Subcutaneous abdominal adipose tissue (tissue), 5 donors: Measurements from ENCODE around the gene ABCB8.

ENCODE experiments used
- H3K27ac ChIP-seq: one replicate; pipeline ENCODE4 v1.7.0; 2013; ENCODE audit warnings: low read depth, mild to moderate bottlenecking, inconsistent platforms, low read length, moderate library complexity
- H3K27me3 ChIP-seq, 5 donors: one replicate each; pipeline ENCODE4 v1.7.0; 2013; ENCODE audit warnings: low read length in 5 of 5, inconsistent platforms in 1 of 5; ENCODE audit not compliant: control insufficient read depth in 5 of 5, insufficient read depth in 4 of 5
- H3K36me3 ChIP-seq, 5 donors: one replicate each; pipeline ENCODE4 v1.7.0; 2013; ENCODE audit warnings: low read length in 5 of 5; ENCODE audit not compliant: control insufficient read depth in 5 of 5, insufficient read depth in 5 of 5
- H3K4me1 ChIP-seq, 5 donors: one replicate each; pipeline ENCODE4 v1.7.0; 2013; ENCODE audit warnings: low read length in 5 of 5, mild to moderate bottlenecking in 3 of 5, moderate library complexity in 1 of 5; ENCODE audit not compliant: control insufficient read depth in 5 of 5, insufficient read depth in 5 of 5
- H3K4me3 ChIP-seq, 5 donors: one replicate each; pipeline ENCODE4 v1.7.0; 2013; ENCODE audit warnings: low read length in 5 of 5, low read depth in 1 of 5
- H3K9ac ChIP-seq, 5 donors: one replicate each; pipeline ENCODE4 v1.7.0; 2013; ENCODE audit warnings: low read length in 5 of 5, mild to moderate bottlenecking in 4 of 5, moderate library complexity in 3 of 5
- H3K9me3 ChIP-seq, 5 donors: one replicate each; pipeline ENCODE4 v1.7.0; 2013; ENCODE audit warnings: low read length in 5 of 5; ENCODE audit not compliant: control insufficient read depth in 5 of 5
- donor health status: healthy.
- donor health status: healthy.
- donor health status: healthy.
- donor health status: healthy.
- donor health status: healthy.

The ABCB8 gene

DNA sequence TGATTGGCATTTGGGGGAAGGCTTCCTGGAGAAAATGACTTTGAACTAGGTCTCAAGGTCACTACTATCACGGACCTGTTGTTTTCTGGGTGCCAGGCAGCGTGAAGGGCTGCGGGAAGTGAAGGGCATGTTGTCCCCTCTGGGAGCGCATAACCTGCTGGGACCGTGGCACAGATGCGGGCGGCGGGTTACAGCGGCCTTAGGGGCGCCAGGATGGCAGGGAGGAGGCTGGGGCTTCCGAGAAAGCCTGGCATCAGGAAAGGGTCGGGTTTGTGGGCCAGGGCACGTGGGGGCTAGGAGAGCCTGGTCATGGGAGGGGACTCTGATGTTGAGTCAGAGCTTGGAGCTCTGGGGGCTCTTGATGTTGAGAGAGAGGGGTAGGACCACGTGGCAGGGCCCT lies 37.3 kb downstream of the ABCB8 start:
- Histone ChIP-seq H3K27me3 (no peaks in the 10 kb centered on the region), H3K9me3 (no peaks in the 10 kb centered on the region), H3K27ac (no peak overlapping the region), H3K4me3 (no peak overlapping the region), H3K4me1 (peaks cover 0 to 28% (median 26%) of the 10 kb centered on the region in 5 donors), H3K9ac (no peak overlapping the region), H3K36me3 (peaks cover 0 to 72% (median 57%) of the 10 kb centered on the region in 5 donors)

DNA sequence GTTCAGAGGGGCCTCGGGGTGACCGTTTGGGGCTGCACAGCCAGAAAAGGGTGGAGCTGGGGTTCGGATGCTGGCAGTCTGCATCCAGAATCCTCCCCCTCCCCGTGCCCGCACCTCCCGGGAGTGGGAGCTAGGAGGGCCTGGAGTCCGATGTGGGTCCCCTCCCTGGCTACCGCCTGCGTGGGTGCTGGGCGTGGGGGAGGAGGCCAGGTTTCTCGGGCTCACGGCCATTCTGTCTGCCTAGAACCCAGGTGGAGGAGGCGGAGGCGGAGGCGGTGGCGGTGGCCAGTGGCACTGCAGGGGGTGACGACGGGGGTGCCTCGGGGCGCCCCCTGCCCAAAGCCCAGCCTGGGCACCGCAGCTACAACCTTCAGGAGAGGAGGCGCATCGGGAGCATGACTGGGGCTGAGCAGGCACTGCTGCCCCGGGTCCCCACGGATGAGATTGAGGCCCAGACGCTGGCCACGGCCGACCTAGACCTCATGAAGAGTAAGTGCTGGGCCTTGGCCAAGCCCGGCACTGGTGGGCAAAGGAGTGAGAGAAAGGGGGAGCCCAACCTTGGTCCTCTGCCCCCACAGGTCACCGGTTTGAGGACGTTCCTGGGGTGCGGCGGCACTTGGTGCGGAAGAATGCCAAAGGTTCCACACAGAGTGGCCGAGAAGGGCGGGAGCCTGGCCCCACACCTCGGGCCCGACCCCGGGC lies 38.2 kb downstream of the ABCB8 start:
- H3K36me3 ChIP-seq, result peaks cover 0 to 81% (median 66%) of the 10 kb centered on the region in 5 donors
- H3K4me1 ChIP-seq, result peaks cover 0 to 19% (median 17%) of the 10 kb centered on the region in 5 donors
- H3K4me3 ChIP-seq, result no peak overlapping the region
- no peak overlapping the region for H3K9ac ChIP-seq
- no peaks in the 10 kb centered on the region for H3K27me3 ChIP-seq
- no peak overlapping the region for H3K27ac ChIP-seq
- H3K9me3 ChIP-seq, result no peaks in the 10 kb centered on the region

DNA sequence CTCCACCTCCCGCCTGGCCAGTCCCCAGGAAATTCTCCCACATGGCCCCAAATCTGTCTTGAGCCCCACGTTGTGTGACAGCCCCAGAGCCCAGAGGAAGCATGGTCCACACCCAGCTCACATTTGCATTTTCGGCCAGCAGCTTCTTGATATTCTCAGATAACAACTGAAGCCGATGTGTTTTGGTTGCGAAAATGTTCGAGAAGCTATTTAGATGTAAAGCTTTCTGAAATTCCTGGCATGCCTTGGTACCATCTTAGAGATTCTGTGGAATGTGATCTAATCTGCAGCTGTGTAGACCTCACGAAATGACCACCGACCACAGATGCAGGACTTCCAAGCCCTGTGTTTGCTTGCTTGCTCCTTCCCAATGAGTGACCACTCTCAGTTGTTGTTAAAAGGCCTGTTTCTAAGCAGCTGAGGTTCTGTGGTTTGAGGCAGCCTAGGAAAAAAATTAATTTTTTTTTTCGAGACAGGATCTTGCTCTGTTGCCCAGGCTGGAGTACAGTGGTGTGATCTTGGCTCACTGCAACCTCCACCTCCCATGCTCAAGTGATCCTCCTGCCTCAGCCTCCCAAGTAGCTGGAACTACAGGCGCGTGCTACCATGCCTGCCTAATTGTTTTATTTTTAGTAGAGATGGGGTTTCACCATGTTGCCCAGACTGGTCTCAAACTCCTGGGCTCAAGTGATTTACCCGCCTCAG lies 40.0 kb downstream of the ABCB8 start:
- Histone ChIP-seq H3K4me1 (peaks cover 0 to 3% (median 3%) of the 10 kb centered on the region in 5 donors), H3K27ac (no peak overlapping the region), H3K4me3 (no peak overlapping the region), H3K9ac (no peak overlapping the region), H3K9me3 (no peaks in the 10 kb centered on the region), H3K27me3 (no peaks in the 10 kb centered on the region), H3K36me3 (peaks cover 0 to 85% (median 75%) of the 10 kb centered on the region in 5 donors)

DNA sequence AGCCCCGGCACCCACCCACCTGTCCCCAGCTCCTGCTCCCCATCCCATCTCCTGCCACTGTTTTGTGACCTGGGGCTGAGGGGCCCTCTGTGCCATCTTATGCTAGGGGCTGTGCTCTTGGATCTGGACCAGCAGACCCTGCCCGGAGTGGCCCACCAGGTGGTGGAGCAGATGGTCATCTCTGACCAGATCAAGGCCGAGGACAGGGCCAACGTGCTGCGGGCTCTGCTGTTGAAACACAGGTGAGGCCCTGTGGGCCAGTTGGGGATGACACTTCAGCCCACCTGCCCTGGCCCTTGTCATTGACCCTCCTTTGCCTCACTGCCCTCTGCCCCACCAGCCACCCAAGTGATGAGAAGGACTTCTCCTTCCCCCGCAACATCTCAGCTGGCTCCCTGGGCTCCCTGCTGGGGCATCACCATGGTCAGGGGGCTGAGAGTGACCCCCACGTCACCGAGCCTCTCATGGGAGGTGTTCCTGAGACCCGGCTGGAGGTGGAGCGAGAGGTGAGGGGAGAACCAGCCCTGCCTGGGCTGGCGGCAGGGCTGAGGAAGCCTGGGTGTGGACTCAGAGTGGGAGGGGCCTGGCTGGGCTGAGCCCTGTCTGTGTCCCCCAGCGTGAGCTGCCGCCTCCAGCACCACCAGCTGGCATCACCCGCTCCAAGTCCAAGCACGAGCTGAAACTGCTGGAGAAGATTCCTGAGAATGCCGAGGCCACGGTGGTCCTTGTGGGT lies 41.8 kb downstream of the ABCB8 start:
- no peak overlapping the region for H3K9ac ChIP-seq
- no peak overlapping the region for H3K27ac ChIP-seq
- peaks cover 0 to 90% (median 84%) of the 10 kb centered on the region in 5 donors for H3K36me3 ChIP-seq
- H3K4me3 ChIP-seq, result no peak overlapping the region
- H3K9me3 ChIP-seq, result no peaks in the 10 kb centered on the region
- H3K27me3 ChIP-seq, result no peaks in the 10 kb centered on the region
- H3K4me1 ChIP-seq, result no peaks in the 10 kb centered on the region

DNA sequence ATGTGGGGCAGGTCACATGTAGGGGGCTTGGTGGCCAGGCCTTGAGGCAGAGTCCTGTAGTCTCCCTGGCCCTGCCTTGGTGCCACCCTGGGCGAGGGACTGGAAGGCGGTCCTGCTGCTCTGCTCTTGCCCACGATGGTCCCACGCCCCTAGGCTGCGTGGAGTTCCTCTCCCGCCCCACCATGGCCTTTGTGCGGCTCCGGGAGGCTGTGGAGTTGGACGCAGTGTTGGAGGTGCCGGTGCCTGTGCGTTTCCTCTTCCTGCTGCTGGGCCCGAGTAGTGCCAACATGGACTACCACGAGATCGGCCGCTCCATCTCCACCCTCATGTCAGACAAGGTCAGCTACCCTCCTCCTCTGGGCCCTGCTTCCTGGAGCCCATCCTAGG lies 42.3 kb downstream of the ABCB8 start:
- H3K27ac ChIP-seq, result no peak overlapping the region
- peaks cover 0 to 90% (median 84%) of the 10 kb centered on the region in 5 donors for H3K36me3 ChIP-seq
- H3K4me1 ChIP-seq, result no peaks in the 10 kb centered on the region
- H3K9ac ChIP-seq, result no peak overlapping the region
- H3K4me3 ChIP-seq, result no peak overlapping the region
- H3K9me3 ChIP-seq, result no peaks in the 10 kb centered on the region
- no peaks in the 10 kb centered on the region for H3K27me3 ChIP-seq

DNA sequence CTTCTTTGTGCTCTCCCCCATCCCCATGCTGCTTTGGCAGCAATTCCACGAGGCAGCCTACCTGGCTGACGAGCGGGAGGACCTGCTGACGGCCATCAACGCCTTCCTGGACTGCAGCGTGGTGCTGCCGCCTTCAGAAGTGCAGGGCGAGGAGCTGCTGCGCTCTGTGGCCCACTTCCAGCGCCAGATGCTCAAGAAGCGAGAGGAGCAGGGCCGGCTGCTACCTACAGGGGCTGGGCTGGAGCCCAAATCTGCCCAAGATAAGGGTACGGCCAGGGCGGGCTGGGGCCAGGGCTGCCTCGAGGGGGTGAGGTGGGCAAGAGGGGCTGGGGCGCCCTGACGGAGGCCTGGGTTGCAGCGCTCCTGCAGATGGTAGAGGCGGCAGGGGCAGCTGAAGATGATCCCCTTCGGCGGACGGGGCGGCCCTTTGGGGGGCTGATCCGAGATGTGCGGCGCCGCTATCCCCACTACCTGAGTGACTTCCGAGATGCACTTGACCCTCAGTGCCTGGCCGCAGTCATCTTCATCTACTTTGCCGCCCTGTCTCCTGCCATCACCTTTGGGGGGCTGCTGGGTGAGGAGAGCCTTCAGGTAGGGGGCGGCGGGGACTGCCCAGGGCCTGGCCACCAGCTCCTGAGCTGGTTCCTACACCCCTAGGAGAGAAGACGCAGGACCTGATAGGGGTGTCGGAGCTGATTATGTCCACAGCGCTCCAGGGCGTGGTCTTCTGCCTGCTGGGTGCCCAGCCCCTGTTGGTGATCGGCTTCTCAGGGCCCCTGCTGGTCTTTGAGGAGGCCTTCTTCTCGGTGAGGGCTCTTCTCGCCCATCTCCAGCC lies 43.0 kb downstream of the ABCB8 start:
- no peaks in the 10 kb centered on the region for H3K4me1 ChIP-seq
- no peak overlapping the region for H3K4me3 ChIP-seq
- no peaks in the 10 kb centered on the region for H3K27me3 ChIP-seq
- H3K36me3 ChIP-seq, result peaks cover 0 to 90% (median 84%) of the 10 kb centered on the region in 5 donors
- no peak overlapping the region for H3K27ac ChIP-seq
- H3K9ac ChIP-seq, result no peak overlapping the region
- no peaks in the 10 kb centered on the region for H3K9me3 ChIP-seq

DNA sequence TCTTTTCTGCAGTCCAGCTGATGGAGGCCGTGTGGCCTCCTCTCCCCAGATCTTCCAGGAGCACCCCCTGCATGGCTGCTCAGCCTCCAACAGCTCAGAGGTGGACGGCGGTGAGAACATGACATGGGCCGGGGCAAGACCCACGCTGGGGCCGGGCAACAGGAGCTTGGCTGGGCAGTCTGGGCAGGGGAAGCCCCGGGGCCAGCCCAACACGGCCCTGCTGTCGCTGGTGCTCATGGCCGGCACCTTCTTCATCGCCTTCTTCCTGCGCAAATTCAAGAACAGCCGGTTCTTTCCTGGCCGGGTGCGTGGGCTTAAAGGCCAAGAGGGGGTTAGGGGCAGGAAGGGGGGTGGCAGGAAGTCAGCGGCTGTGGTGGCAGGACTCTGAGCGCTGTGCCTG lies 45.7 kb downstream of the ABCB8 start:
- Histone ChIP-seq H3K9ac (no peak overlapping the region), H3K36me3 (peaks cover 0 to 78% (median 67%) of the 10 kb centered on the region in 5 donors), H3K4me1 (peaks cover 0 to 14% (median 10%) of the 10 kb centered on the region in 5 donors), H3K4me3 (no peak overlapping the region), H3K9me3 (no peaks in the 10 kb centered on the region), H3K27me3 (no peaks in the 10 kb centered on the region), H3K27ac (no peak overlapping the region)

GRCh38 chr7:151074817-151075661 lies 46.8 kb downstream of the ABCB8 start:
- H3K9ac ChIP-seq, result no peak overlapping the region
- no peak overlapping the region for H3K27ac ChIP-seq
- H3K4me3 ChIP-seq, result no peak overlapping the region
- H3K27me3 ChIP-seq, result no peaks in the 10 kb centered on the region
- H3K36me3 ChIP-seq, result peaks cover 0 to 68% (median 57%) of the 10 kb centered on the region in 5 donors
- H3K9me3 ChIP-seq, result no peaks in the 10 kb centered on the region
- H3K4me1 ChIP-seq, result peaks cover 2 to 25% (median 20%) of the 10 kb centered on the region in 5 donors

GRCh38 chr7:151075662-151075971 lies 47.4 kb downstream of the ABCB8 start:
- Histone ChIP-seq H3K27me3 (no peaks in the 10 kb centered on the region), H3K36me3 (peaks cover 0 to 62% (median 52%) of the 10 kb centered on the region in 5 donors), H3K27ac (no peak overlapping the region), H3K9me3 (no peaks in the 10 kb centered on the region), H3K9ac (no peak overlapping the region), H3K4me1 (peaks cover 2 to 28% (median 22%) of the 10 kb centered on the region in 5 donors), H3K4me3 (no peak overlapping the region)
